ENCODE results near the gene KDM5B.

KDM5B gene

GRCh38 chr1:202685641-202686040 lies 122.6 kb downstream of the KDM5B start:
- DNase-seq (ENCODE audit: low read depth): no peak

- no peak for DNase-seq (ENCODE audit: low read depth)
Observed at GRCh38 chr1:202684716-202685115, 123.5 kb downstream of the KDM5B start.

GRCh38 chr1:202683029-202683428 lies 125.2 kb downstream of the KDM5B start:
- no peak for DNase-seq (ENCODE audit: low read depth)

- DNase-seq (ENCODE audit: low read depth): no peak
Observed at GRCh38 chr1:202682477-202682876, 125.7 kb downstream of the KDM5B start.

GRCh38 chr1:202681736-202682420 lies 126.3 kb downstream of the KDM5B start:
- no peak for DNase-seq (ENCODE audit: low read depth)

- no peak for DNase-seq (ENCODE audit: low read depth)
Observed at GRCh38 chr1:202680586-202681352, 127.5 kb downstream of the KDM5B start.

- no peak for DNase-seq (ENCODE audit: low read depth)
Observed at GRCh38 chr1:202679406-202680177, 128.6 kb downstream of the KDM5B start.

- DNase-seq (ENCODE audit: low read depth): no peak
Observed at GRCh38 chr1:202677433-202677832, 130.8 kb downstream of the KDM5B start.
